ENCODE data around the gene ITPR3. TPM values are rescaled to one million over a fixed set of nuclear protein-coding genes. Genes with fewer than 3 reads are reported as not detected.
"Not testable (repeated sequence)": the region's sequence is repeated elsewhere in the genome, so short reads cannot be mapped to it uniquely, and the experiment has no call there.

ITPR3 gene
- polyA plus RNA-seq, 3 donors = 9.3 to 13.8 (median 13.5) TPM

DNA sequence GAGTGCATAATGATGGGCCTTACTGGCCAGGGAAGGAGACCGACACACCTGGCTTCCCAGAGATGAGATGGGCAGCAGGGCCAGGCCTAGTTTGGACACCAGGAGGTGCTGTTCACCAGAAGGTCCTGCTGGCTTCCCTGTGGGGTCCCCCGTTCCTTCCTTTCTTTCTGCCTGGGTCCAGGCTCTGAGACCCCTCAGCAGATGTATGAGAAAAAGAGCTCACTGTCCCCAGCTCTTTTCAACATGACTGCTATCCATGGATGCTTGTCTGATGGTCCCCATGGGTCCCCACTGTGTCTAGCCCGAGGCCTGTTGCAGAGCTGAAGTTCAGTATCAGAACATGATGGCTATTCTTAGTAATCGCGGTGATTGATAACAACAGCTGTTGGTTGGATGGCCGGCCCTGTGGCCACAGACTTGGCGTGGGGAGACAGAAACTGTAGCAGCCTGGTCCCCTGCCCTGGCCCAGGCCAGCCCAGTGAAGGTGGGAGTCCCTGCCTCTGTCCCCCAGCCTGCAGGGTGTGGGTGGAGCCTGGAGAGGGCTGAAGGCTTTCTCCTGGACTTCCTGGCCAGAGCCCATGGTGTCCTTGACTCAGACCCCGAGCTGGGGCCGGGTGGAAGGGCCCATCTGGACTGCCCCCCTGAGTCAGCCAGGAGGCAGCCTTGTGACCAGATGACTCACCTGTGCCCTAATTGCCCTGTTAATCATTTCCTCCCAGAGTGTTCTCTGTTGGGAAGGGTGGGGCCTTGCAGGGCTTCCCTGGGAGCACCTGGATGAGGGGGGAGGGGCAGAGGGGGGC is 31.2 kb upstream of the ITPR3 start:
- 11 to 26% (median 26%) methylated on average over 9 of the region's 9 CpGs for WGBS, 3 donors
- no peak overlapping the region for H3K27ac ChIP-seq (ENCODE audit: low read depth, low read length)

DNA sequence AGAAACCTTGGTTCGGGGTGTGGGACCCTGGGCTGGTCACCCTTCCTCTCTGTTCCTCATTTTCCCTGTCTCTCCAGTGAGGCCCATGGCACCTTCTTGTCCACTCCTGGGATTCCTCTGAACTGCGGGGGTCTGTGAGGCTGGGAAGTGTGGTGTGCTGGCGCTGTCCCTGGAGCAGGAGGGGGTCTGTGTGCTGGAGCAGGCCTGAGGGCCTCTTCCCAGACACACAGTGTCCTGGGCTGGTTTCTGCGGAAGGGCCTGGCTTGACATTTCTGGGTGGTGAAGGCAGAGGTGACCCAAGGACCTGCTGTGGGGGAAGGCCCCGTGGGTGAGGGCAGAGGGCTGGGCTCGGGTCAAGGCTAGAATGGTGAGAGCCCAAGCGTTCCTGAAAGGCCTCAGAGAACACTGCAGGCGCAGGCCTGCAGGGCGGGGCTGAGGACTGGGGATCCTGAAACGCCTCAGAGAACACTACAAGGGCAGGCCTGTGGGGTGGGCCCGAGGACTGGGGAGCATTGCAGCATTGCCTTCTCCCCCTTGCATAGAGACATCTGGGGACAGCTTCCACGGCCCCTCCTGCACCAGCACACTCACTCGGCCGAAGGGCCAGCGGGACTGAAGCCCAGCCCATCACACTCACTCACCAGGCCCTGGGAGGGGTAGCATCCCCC is 30.5 kb upstream of the ITPR3 start:
- no peak overlapping the region for H3K27ac ChIP-seq (ENCODE audit: low read depth, low read length)
- WGBS, 3 donors = 60 to 75% (median 71%) methylated on average over 15 of the region's 15 CpGs

DNA sequence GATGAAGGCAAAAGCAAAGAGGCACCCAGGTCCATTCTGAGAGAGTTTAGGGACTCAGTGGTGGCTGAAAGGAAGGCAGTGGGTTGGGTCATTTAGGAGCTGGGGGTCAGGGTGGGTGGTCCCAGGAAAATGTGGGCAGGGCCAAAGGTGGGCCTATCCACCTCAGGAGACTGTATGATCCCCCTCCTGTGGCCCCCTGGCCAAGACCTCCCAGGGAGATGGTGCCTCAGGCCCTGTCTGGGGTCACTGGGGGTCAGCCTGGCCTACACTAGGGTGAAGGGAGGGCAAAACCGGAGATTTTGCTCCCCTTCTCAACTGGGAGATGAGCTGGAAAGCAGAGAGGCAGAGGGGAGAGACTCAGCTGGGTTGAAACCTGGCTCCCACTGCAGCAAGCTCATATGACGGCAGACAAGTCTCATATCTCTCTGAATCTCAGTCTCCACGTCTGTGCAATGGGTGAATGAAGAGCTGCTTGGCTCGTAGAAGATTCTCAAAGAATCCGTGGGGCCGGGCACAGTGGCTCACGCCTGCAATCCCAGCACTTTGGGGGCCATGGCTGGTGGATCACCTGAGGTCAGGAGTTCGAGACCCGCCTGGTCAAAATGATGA is 29.6 kb upstream of the ITPR3 start:
- 95 to 98% (median 98%) methylated on average over 9 of the region's 9 CpGs for WGBS, 3 donors
- no peak overlapping the region for H3K27ac ChIP-seq (ENCODE audit: low read depth, low read length)

DNA sequence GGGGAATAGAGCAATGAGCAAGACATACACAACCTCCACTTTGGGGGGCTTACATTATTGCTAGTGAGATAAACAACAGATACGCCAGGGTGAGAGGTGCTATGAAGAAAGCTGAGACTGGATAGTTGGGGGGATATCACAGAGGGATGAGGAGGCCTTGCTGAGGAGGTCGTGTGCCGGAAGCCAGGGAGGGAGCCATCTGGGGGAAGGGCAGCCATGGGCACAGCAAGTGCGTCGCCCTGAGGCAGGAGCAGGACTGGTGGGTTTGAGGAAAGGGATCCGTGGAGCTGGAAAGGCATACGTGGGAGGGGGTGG is 28.9 kb upstream of the ITPR3 start:
- no peak overlapping the region for H3K27ac ChIP-seq (ENCODE audit: low read depth, low read length)
- WGBS, 3 donors = 83 to 93% (median 91%) methylated on average over 7 of the region's 7 CpGs

DNA sequence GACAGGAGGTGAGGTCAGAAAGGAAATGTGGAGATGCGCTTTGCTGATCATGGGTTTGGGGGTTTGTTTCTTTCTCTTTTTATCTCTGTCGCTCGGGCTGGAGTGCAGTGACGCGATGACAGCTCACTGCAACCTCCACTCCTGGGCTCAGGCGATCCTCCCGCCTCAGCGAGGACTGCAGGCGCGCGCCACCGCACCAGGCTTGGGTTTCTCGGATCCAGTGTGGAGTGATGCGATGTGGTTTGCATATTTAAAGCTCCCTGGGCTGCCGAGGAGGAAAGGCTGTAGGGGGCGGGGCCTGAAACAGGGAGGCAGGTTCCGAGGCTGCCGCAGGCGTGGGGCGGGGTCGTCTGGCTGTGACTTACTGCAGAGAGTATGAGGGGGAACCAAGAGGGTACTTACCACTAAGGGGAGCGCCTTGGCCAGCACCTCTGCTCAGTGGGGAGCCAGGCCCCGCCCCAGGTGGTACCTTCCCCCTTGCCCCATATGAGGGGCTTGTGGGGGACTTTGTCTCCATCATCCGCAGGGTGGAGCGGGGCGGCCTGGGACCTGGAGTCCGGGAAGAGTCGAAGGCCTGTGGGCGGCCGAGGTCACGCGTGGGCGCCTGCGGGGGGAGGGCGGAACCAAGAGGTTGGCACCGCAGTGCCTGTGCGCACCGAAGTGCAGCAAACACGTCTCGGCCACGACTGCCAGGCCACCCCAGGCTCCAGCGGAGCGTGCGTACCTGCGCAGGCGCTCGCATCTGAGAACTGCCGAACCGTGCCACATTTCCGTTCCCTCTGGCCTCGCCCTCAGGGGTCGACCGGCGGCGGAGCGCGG is 28.3 kb upstream of the ITPR3 start:
- 35 to 40% (median 40%) methylated on average over 57 of the region's 57 CpGs for WGBS, 3 donors
- no peak overlapping the region for H3K27ac ChIP-seq (ENCODE audit: low read depth, low read length)

DNA sequence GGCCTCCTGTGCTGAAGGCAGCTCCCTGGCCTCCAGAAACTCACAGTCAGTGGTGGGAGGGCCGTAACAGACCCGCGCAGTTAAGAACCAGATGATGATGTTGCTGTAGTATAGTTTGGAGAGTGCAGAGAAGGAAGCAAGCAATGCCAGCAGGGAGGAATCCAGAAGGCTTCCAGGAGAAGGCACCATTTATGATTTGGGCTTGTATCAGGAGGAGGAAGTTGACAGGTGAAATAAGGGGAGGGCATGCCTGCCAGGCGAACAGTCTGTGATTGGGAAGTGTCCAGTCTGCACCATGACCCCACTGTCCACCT is 27.8 kb upstream of the ITPR3 start:
- no peak overlapping the region for H3K27ac ChIP-seq (ENCODE audit: low read depth, low read length)
- WGBS, 3 donors = 25 to 35% (median 28%) methylated on average over 4 of the region's 4 CpGs

DNA sequence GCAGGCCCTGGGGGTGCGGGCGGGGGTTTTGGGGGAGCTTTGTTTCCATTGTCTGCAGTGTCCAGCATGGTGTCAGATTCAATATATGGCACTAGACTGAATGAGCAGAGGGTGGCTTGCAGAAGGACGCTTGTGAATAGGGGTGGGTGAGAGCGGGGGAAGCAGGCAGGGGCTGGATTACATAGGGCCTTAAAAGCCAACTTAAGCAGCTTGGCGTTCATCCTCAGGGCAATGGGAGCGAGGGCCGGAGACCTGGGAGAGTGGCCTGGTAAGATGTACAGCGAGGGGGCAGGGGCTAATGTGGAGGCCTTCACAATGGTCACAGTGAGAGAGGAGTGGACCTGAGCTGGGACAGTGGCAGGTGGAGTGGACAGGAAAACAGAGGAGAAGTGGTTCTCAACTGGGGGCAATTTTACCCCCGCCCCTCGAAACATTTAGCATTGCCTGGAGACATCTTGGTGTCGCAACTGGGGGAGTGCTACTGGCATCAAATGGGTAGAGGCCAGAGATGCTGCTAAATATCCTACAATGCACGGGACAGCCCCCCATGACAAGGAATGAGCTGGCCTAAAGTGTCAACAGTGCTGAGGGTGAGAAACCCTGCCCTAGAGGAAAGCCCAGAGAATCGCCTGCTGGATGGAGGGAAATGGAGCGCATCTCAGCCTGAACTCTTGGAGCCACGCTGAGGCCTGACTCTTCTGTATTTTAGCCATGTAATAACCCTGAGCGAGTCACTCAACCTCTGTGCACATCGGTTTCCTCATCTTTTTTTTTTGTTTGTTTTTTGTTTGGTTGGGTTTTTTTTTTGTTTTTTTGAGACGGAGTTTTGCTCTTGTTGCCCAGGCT is 25.9 kb upstream of the ITPR3 start:
- H3K27ac ChIP-seq (ENCODE audit: low read depth, low read length) = no peak overlapping the region
- whole genome bisulfite sequencing, 3 donors = 90 to 95% (median 92%) methylated on average over 18 of the region's 18 CpGs

DNA sequence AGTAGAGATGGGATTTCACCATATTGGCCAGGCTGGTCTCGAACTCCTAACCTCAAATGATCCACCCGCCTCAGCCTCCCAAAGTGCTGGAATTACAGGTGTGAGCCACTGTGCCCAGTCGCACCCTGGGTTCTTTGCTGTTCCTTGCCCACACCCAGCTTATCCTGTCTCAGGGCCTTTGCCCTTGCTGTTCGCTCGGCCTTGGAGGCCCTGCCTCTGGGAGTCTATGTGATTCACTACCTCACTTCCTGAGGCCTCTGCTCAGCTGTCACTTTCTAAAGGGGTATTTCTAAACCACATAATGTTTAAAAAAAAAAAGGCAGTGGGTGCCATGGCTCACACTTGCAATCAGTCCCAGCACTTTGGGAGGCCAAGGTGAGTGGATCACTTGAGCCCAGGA is 24.2 kb upstream of the ITPR3 start:
- not testable (repeated sequence) for H3K27ac ChIP-seq (ENCODE audit: low read depth, low read length)
- 82 to 89% (median 88%) methylated on average over 5 of the region's 5 CpGs for WGBS, 3 donors

DNA sequence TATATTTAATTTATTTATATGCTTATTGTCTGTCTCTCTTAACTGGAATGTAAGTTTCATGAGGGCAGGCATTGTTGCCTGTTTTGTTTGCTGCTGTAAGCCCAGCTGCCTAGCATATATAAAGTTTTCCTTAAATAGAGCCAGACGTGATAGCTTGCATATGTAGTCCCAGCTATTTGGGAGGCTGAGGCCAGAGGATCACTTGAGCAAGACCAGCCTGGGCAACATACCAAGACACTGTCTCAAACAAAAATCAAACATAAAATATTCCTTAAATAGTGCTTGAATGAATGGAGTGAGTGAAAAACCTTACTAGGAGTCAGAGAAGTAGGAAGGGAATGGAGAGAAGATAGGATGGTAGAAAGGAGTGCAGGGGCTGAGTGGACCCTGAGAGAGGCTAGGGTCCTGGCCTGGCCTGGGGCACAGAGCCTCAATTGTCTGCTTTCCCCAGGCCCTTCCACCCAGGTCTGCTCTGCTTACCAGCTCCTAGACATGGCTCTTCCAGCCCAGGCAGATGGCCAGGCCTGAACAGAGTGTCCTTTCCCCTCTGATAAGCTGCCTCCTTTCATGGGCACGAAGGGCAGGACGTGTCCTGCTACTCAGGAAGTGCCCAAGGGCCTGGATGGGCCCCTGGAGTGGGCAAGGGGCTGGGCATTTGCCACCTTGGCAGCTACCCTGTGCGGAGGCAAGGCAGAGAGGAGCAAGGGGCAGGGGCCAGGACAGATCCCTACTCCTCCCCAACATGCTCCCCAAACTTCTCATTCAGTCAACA is 23.4 kb upstream of the ITPR3 start:
- 58 to 94% (median 83%) methylated on average over 4 of the region's 4 CpGs for WGBS, 3 donors
- H3K27ac ChIP-seq (ENCODE audit: low read depth, low read length) = no peak overlapping the region

DNA sequence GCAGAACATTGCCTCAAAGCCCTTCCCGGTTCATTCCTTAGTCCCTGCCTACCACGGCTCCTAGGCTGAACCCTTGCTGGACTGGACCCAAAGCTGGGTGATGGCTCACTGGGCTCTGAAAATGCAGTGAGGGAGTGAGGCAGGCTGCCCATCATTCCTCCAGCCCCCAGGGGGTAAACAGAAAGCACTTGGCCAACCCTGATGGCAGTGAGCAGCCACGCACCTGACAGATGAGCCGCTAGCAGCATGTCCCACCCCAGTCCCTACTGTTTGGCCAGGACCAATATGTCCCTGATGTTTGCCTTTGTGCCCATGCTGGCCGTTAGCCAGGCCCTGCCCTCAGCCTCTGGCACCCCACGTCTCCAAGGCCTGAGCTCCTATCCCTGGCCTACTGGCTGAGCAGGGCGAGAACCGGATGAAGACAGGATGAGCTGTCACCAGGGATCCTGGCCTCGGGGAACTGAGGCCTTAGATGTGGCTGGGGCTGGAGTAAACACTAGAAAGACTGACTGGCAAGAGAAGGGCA is 21.6 kb upstream of the ITPR3 start:
- 55 to 82% (median 76%) methylated on average over 9 of the region's 9 CpGs for WGBS, 3 donors
- H3K27ac ChIP-seq (ENCODE audit: low read depth, low read length) = no peak overlapping the region

DNA sequence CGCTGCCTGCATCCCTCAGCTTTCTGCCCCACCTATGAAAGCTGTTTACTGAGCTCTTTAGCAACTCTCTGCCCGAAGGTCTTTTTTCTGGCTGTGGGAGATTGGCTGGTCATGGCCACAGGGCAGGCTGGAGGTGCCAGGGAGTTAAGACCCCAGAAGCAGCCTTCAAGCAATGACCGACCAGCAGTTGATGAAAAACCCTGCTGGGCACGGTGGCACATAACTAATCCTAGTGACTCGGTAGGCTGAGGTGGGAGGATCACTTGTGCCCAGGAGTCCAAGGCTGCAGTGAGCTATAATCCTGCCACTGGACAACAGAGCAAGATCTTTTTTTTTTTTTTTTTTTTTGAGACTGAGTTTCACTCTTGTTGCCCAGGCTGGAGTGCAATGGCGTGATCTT is 20.4 kb upstream of the ITPR3 start:
- 89 to 97% (median 93%) methylated on average over 5 to 6 of the region's 6 CpGs for WGBS, 3 donors

DNA sequence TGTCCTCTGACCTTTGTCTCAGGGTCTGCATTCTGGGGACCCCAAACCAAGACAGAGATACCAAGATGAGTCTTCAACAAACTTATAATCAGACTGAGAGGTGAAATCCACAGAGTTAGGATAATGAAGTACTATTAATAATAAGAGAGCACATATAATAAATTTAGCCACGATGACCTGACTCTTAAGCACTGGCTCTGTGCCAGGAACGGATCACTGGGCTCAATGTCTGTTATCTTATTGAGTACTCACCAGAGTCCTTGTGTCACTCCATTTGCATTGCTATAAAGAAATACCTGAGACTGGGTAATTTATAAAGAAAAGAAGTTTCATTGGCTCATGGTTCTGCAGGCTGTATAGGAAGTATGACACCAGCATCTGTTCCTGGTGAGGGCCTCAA is 18.9 kb upstream of the ITPR3 start:
- WGBS, 3 donors = 20 to 42% (median 30%) methylated on average over 2 of the region's 2 CpGs
- H3K27ac ChIP-seq (ENCODE audit: low read depth, low read length) = no peak overlapping the region

More for the DNA sequence above, 20.4 kb upstream of the ITPR3 start:
- H3K27ac ChIP-seq (ENCODE audit: low read depth, low read length) = no peak overlapping the region

DNA sequence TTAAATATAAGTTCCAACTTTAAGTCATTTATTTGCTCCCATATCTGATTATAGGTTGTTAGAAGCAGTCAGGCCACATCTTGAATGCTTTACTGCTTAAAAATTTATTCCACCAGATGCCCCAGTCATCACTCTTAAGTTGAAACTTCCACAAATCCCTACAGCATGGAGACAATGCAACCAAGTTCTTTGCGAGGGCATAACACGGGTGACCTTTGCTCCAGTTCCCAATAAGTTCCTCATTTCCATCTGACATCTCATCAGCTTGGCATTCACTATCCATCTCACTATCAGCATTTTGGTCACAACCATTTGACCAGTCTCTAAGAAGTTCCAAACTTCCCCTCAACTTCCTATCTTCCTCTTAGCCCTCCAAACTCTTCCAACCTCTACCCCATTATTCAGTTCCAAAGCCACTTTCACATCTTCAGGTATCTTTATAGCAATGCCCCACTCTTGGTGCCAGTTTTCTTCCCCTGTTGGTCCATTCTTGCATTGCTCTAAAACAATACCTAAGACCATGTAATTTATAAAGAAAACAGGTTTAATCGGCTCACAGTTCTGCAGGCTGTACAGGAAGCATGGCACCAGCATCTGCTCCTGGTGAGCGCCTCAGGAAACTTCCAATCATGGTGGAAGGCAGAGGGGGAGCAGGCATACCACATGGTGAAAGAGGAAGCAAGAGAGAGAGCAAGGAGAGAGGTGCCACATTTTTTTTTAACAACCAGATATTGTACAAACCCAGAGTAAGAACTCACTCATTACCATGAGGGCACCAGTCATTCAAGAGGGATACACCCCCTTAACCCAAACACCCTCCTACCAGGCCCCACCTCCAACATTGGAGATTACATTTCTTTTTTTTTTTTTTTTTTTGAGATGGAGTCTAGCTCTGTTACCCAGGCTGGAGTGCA is 15.9 kb upstream of the ITPR3 start:
- no peak overlapping the region for H3K27ac ChIP-seq (ENCODE audit: low read depth, low read length)
- WGBS, 3 donors = 81 to 87% (median 82%) methylated on average over 4 of the region's 4 CpGs

DNA sequence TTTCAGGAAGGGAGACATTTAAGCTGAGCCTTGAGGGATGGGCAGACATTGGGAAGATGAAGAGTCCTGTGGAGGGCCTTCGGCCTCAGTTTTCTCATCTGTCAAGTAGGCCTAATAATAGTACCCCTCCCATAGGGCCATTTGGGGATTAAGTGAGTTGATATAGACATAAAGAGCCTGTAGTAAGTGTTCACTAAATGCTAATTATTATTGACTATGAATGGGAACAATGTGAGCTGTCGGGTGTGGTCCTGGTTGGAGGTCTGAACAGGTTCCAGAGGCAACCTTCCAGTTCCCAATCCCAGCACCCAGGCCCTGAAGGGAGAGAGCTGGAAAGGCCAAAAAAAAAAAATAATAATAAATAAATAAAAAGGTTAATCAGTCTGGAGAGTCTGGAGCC is 14.5 kb upstream of the ITPR3 start:
- H3K27ac ChIP-seq (ENCODE audit: low read depth, low read length) = no peak overlapping the region
- 91 to 99% (median 98%) methylated on average over 2 of the region's 2 CpGs for WGBS, 3 donors

DNA sequence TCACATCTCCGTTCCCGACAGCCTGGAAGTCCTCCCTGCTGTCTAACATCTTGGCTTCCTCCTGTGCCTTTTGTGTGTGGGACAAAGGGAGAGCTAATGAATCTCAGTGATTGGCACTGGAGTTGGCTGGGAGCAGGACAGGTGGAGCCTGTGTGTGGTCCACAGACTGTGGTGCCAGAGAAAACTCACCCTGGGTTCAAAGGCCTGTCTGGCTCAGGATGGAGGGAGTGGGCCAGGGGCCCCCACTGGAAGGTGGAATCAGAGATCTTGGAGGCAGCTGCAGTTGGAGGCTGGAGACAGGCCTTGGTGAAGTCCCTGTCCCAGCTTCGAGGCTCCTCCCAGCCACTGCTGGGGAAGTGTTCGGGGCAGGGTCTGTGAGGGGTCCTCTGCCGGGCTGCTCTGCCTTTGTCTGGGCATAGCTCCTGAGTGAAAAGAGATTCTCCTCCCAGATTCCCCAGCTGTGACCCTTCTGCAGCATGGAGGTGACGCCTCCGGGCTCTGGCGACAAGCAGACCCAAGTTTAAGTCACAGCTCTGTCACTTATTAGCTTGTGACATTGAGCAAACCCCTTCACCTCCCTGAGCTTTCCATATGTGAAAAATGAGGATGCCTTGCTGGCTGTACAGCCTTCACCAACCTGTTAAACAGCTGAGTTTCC is 13.9 kb upstream of the ITPR3 start:
- 53 to 85% (median 81%) methylated on average over 8 of the region's 8 CpGs for WGBS, 3 donors
- H3K27ac ChIP-seq (ENCODE audit: low read depth, low read length) = no peak overlapping the region

DNA sequence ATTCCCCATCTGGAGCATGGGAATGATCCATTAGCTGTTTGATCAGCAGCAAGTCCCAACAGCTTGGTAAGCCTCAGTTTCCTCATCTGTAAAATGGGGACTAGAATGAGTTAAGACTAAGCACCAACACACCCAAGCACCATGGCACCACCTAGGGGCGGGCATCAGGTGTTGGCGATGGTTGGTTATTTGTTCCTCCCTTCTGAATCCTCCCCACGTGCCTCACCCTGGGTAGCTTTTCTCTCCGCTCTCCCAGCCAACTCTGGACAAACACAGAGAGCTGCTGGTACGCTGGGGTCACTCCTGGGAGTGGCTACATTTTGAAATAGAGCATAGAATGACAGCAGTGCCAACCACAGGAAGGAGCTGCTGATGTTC is 13.3 kb upstream of the ITPR3 start:
- WGBS, 3 donors = 61 to 81% (median 77%) methylated on average over 5 of the region's 5 CpGs

More for the DNA sequence above, 13.3 kb upstream of the ITPR3 start:
- H3K27ac ChIP-seq (ENCODE audit: low read depth, low read length) = no peak overlapping the region
